ENCODE measurements around the gene AP5Z1. TPM values are rescaled to one million over a fixed set of nuclear protein-coding genes. Genes with fewer than 3 reads are reported as not detected.

Gene AP5Z1, protein sequence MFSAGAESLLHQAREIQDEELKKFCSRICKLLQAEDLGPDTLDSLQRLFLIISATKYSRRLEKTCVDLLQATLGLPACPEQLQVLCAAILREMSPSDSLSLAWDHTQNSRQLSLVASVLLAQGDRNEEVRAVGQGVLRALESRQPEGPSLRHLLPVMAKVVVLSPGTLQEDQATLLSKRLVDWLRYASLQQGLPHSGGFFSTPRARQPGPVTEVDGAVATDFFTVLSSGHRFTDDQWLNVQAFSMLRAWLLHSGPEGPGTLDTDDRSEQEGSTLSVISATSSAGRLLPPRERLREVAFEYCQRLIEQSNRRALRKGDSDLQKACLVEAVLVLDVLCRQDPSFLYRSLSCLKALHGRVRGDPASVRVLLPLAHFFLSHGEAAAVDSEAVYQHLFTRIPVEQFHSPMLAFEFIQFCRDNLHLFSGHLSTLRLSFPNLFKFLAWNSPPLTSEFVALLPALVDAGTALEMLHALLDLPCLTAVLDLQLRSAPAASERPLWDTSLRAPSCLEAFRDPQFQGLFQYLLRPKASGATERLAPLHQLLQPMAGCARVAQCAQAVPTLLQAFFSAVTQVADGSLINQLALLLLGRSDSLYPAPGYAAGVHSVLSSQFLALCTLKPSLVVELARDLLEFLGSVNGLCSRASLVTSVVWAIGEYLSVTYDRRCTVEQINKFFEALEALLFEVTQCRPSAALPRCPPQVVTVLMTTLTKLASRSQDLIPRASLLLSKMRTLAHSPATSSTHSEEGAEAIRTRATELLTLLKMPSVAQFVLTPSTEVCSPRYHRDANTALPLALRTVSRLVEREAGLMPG
- 100 to 1,000 TPM in 1 of 4 donors, 10 to 100 TPM in 3; 36.6 to 111 (median 44.5) TPM for total RNA-seq

DNA sequence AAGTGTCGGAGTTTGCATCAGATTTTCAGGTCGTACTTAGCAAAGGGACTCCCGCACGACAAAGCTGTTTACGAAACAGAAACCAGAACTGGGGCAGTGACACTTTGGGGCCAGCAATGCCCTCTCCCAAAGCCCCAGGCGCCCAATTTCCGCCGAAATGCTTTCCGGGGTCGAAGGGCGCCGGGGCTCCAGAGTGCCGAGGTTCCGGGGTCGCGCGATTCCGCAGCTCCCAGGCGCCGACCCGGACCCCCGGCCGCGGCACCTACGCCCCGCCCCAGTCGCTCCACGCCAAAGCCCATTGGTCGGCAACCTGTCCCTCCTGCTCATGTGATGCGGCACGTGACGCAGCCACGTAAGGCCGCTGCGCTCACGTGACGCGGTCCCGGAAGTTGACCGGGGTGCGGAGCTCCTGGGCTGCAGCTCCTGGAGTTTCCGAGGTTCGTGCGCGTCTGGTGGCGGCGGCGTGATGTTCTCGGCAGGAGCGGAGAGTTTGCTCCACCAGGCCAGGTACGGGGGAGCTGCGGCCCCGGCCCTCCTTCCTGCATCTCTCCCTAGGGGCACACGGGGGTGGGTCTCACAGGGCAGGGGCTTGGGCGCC lies at the start of gene AP5Z1:
AP5Z1 (plus strand) TSS at position 374 of the 598 bp plus-strand sequence; CDS start at position 467, 93 bp downstream.
- WGBS, 2 donors (ENCODE audit: low coverage in 1 of 2), result 1% methylated on average over 47 of the region's 55 CpGs; no CpG with 5 or more reads in 1 of the 2 donors
- peak within 1 kb of the TSS; percentile 78 to 93 (median 83) for H3K4me3 ChIP-seq
- peaks cover 6 to 31% (median 27%) of the 10 kb centered on the region in 4 donors for H3K4me1 ChIP-seq
- H3K9me3 ChIP-seq, result no peaks in the 10 kb centered on the region
- peak; percentile 96 for DNase-seq
- H3K36me3 ChIP-seq, result no peaks in the 10 kb centered on the region
- intact Hi-C loops (cut with DNase I; ENCODE audit: low total_unique reads), result no loop called here
- TF ChIP-seq CTCF (IDR thresholded peaks at IDR 0.05), result peak in 1 of 5 experiments; percentile 5
- no peak for TF ChIP-seq EP300 (IDR thresholded peaks at IDR 0.05; ENCODE audit: low read depth)
- peak; percentile 97 for TF ChIP-seq POLR2A (IDR thresholded peaks at IDR 0.05)
- peak; percentile 97 to 98 (median 98) for TF ChIP-seq POLR2AphosphoS5 (IDR thresholded peaks at IDR 0.05)
- peak within 1 kb of the TSS; percentile 94 to 97 (median 96) for H3K27ac ChIP-seq
- H3K27me3 ChIP-seq, result no peaks in the 10 kb centered on the region
- in situ Hi-C loops (cut with MboI; ENCODE audit: low pct_ligation_motif_present in 1 of 4, low pct_unique_long_range_greater_than_20kb in 1 of 4, low sequenced_read_pairs in 3 of 4), result no loop called here

DNA sequence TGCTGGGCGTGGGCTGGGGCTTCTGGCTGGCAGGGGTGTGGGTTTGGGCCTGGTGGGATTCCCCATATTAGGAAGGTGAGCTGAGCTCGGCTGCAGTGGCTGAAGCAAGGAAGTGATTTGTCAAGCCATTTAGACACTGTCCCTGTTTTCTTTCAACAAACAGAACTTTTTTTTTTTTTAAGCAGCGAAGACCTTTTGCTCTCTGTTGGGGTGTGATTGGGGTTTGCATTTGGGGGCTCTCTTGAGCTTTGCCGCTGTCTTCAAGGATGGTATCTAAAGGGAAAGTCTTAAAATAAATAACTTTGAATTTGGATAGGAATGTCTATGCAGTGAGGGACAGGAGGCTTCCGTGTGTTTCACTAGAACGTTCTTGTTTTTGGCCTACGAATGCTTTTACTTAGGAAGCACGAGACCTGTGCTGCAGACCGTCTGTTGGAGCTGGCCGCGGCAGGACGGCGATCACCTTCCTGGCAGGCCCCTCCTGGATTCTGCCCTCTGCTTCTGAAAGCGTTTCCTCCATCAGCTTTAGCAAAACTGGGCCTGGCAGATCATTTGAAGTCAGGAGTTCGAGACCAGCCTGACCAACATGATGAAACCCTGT lies 49.5 kb upstream of the AP5Z1 start:
- Histone ChIP-seq H3K4me1 (peaks cover 8 to 32% (median 12%) of the 10 kb centered on the region in 4 donors), H3K27me3 (no peaks in the 10 kb centered on the region), H3K4me3 (peak overlapping the region; percentile 2 to 49 (median 34)), H3K27ac (peak overlapping the region; percentile 87 to 90 (median 88)), H3K36me3 (no peaks in the 10 kb centered on the region), H3K9me3 (no peaks in the 10 kb centered on the region)
- in situ Hi-C loops (cut with MboI; ENCODE audit: low pct_ligation_motif_present in 1 of 4, low pct_unique_long_range_greater_than_20kb in 1 of 4, low sequenced_read_pairs in 3 of 4) (no loop called here), intact Hi-C loops (cut with DNase I; ENCODE audit: low total_unique reads) (loop anchor here (2.0 kb wide), 1 partner anchor 41 kb away; no protein-coding TSS in a partner anchor)
- TF ChIP-seq POLR2AphosphoS5 (IDR thresholded peaks at IDR 0.05) (no peak), POLR2A (IDR thresholded peaks at IDR 0.05) (no peak), EP300 (IDR thresholded peaks at IDR 0.05; ENCODE audit: low read depth) (no peak), CTCF (IDR thresholded peaks at IDR 0.05) (no peak)
- no peak for DNase-seq
- 66 to 68% methylated on average over 3 to 15 of the region's 15 CpGs for WGBS, 2 donors (ENCODE audit: low coverage in 1 of 2)

GRCh38 chr7:4726566-4726965 lies 48.9 kb upstream of the AP5Z1 start:
- Histone ChIP-seq H3K27me3 (no peaks in the 10 kb centered on the region), H3K36me3 (no peaks in the 10 kb centered on the region), H3K27ac (peak overlapping the region; percentile 87 to 90 (median 88)), H3K4me3 (no peak overlapping the region), H3K9me3 (no peaks in the 10 kb centered on the region), H3K4me1 (peaks cover 8 to 32% (median 12%) of the 10 kb centered on the region in 4 donors)
- no peak for DNase-seq
- in situ Hi-C loops (cut with MboI; ENCODE audit: low pct_ligation_motif_present in 1 of 4, low pct_unique_long_range_greater_than_20kb in 1 of 4, low sequenced_read_pairs in 3 of 4), result no loop called here
- 86% methylated on average over 9 of the region's 9 CpGs; no CpG with 5 or more reads in 1 of the 2 donors for WGBS, 2 donors (ENCODE audit: low coverage in 1 of 2)
- intact Hi-C loops (cut with DNase I; ENCODE audit: low total_unique reads), result no loop called here
- TF ChIP-seq POLR2AphosphoS5 (IDR thresholded peaks at IDR 0.05) (no peak), EP300 (IDR thresholded peaks at IDR 0.05; ENCODE audit: low read depth) (no peak), CTCF (IDR thresholded peaks at IDR 0.05) (no peak), POLR2A (IDR thresholded peaks at IDR 0.05) (no peak)

All from transverse colon (tissue), 4 donors.